Measurements from ENCODE around the gene SEPTIN1. TPM values are rescaled to one million over a fixed set of nuclear protein-coding genes. Genes with fewer than 3 reads are reported as not detected.

Gene SEPTIN1
- total and polyA plus RNA-seq, 9 donors, result 0.46 to 8.2 (median 3.3) TPM

GRCh38 chr16:30429418-30429677 is 47.0 kb upstream of the SEPTIN1 start:
- Histone ChIP-seq H3K36me3 (no peaks in the 10 kb centered on the region), H3K4me1 (ENCODE audit: insufficient read depth) (peaks cover 7% of the 10 kb centered on the region), H3K27me3 (no peaks in the 10 kb centered on the region), H3K4me3 (peak overlapping the region; percentile 57), H3K9me3 (no peaks in the 10 kb centered on the region), H3K27ac (peak overlapping the region in 1 of 2 donors; percentile 71)
- no peak for DNase-seq
- intact Hi-C loops (cut with DNase I), result loop anchor here in 2 of 4 donors (10.0 kb wide), 2 partner anchors 125 to 195 kb away; partner anchors contain the start of gene ZNF764 (in 1 of the 2)
- TF ChIP-seq POLR2A (IDR thresholded peaks at IDR 0.05) (no peak), EP300 (IDR thresholded peaks at IDR 0.05) (no peak)
- TF ChIP-seq, protein P1, sequence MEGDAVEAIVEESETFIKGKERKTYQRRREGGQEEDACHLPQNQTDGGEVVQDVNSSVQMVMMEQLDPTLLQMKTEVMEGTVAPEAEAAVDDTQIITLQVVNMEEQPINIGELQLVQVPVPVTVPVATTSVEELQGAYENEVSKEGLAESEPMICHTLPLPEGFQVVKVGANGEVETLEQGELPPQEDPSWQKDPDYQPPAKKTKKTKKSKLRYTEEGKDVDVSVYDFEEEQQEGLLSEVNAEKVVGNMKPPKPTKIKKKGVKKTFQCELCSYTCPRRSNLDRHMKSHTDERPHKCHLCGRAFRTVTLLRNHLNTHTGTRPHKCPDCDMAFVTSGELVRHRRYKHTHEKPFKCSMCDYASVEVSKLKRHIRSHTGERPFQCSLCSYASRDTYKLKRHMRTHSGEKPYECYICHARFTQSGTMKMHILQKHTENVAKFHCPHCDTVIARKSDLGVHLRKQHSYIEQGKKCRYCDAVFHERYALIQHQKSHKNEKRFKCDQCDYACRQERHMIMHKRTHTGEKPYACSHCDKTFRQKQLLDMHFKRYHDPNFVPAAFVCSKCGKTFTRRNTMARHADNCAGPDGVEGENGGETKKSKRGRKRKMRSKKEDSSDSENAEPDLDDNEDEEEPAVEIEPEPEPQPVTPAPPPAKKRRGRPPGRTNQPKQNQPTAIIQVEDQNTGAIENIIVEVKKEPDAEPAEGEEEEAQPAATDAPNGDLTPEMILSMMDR (IDR thresholded peaks at IDR 0.05), result no peak
- 1 to 2% (median 1%) methylated on average over 11 of the region's 11 CpGs for WGBS, 3 donors

DNA sequence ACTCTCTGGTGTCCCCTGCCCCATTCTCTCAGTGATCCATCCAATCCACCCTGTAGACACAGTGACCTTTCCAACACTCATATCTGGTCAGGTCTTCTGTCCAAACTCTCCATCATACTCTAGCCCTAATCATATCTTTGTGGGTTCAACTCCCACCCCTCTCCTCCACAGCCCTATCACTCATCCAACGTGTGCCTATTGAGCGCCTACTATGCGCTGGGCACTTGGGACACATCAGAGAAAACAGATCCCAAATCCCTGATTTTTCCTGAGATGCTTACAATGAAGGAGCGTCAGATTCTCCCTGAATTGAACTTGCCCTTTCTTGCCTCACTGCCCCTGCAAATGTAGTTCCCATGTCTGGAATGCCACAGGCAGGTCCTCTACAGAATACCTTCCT is 45.7 kb upstream of the SEPTIN1 start:
- Histone ChIP-seq H3K36me3 (no peaks in the 10 kb centered on the region), H3K4me3 (no peak overlapping the region), H3K27me3 (no peaks in the 10 kb centered on the region), H3K27ac (no peak overlapping the region), H3K9me3 (no peaks in the 10 kb centered on the region), H3K4me1 (ENCODE audit: insufficient read depth) (peaks cover 7% of the 10 kb centered on the region)
- WGBS, 3 donors, result 83 to 87% (median 84%) methylated on average over 4 of the region's 4 CpGs
- TF ChIP-seq, protein P1 (IDR thresholded peaks at IDR 0.05), result no peak
- intact Hi-C loops (cut with DNase I), result loop anchor here in 2 of 4 donors (10.0 kb wide), 2 partner anchors 127 to 197 kb away; partner anchors contain the start of gene ZNF764 (in 1 of the 2)
- no peak for DNase-seq

DNA sequence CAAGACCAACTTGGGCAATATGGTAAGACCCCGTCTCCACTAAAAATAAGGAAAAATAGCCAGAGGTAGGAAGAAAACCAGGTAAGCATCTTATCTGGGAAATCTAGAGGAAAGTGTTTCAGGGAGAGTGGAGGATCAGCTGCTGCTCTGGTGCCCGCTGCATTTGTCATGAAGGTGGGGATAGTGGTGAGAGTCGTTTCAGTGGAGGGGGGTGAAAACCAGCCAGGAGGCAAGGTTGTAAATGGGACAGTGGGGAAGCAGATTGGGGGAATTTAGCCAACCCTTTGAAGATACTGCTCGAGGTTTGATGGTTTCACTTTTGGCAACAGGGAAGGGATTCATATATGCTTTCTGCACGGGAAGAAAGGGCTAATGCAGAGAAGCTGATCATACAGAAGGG is 38.6 kb upstream of the SEPTIN1 start:
- Histone ChIP-seq H3K4me3 (no peak overlapping the region), H3K27me3 (no peaks in the 10 kb centered on the region), H3K36me3 (no peaks in the 10 kb centered on the region), H3K27ac (no peak overlapping the region), H3K9me3 (no peaks in the 10 kb centered on the region), H3K4me1 (ENCODE audit: insufficient read depth) (peaks cover 5% of the 10 kb centered on the region)
- no peak for TF ChIP-seq POLR2A (IDR thresholded peaks at IDR 0.05)
- intact Hi-C loops (cut with DNase I), result loop anchor here in 2 of 4 donors (10.0 kb wide), 2 partner anchors 134 to 204 kb away; partner anchors contain the start of gene ZNF764 (in 1 of the 2)
- WGBS, 3 donors, result 60 to 70% (median 63%) methylated on average over 5 of the region's 5 CpGs
- DNase-seq, result no peak

DNA sequence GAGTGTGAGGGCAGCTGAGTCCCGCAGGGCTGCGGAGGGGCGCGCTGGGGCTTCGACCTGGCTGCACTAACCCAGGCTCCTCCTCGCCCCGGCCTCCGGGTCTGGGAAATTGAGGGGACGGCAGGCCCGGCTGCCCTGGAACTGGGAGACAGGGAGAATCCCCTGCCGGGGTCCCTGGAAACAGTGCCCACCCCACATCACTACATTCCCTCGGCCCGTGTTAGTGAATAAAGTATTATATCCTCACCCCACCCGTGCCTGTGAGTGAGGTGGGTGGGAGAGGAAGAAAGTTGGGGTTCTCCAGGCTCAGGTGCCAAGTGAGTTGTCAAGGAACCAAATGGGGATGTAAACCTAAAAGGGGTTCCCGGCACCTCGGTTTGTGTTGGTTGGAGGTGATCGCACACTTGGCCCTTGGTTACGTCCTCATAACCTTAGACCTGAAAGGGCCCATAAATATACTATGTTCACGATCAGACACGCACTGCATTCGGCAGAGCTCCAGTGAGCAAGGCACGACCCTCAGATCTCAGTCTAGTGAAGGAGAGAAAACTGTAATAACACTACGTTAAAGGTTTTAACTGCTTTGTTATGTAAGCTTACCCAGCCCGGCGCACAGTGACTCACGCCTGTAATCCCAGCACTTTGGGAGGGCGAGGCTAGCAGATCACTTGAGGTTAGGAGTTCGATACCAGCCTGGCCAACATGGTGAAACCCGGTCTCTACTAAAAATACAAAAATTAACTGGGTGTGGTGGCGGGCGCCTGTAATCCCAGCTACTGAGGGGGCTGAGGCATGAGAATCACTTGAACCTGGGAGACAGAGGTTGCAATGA is 36.2 kb upstream of the SEPTIN1 start:
- 57 to 77% (median 69%) methylated on average over 25 to 31 of the region's 31 CpGs for WGBS, 3 donors
- intact Hi-C loops (cut with DNase I), result loop anchor here in 2 of 4 donors (5.0 to 10.0 kb wide), 2 partner anchors 324 to 326 kb away; partner anchors contain the start of genes TBX6 (in 2 of the 2) and YPEL3 (in 1 of the 2)

More for the DNA sequence above, 36.2 kb upstream of the SEPTIN1 start:
- peak overlapping the region; percentile 46 for H3K4me3 ChIP-seq
- H3K36me3 ChIP-seq, result no peaks in the 10 kb centered on the region
- H3K27ac ChIP-seq, result peak overlapping the region in 1 of 2 donors; percentile 69
- TF ChIP-seq EP300 (IDR thresholded peaks at IDR 0.05) (no peak), POLR2A (IDR thresholded peaks at IDR 0.05) (no peak)
- TF ChIP-seq, protein P1 (IDR thresholded peaks at IDR 0.05), result no peak
- peaks cover 5% of the 10 kb centered on the region for H3K4me1 ChIP-seq (ENCODE audit: insufficient read depth)
- H3K27me3 ChIP-seq, result no peaks in the 10 kb centered on the region
- no peaks in the 10 kb centered on the region for H3K9me3 ChIP-seq
- no peak for DNase-seq
